Nephron (organoid): Measurements from ENCODE around the gene ZNF648.

ENCODE experiments used
- H3K27ac Mint-ChIP-seq, 3 experiments: 2 replicates each; pipeline ENCODE4 v1.8.0; 2020; ENCODE audit warnings: mixed read lengths in 3 of 3, mild to moderate bottlenecking in 2 of 3, moderate library complexity in 1 of 3
- H3K27me3 Mint-ChIP-seq: 2 replicates; pipeline ENCODE4 v1.8.0; 2021; ENCODE audit warnings: low read depth, mild to moderate bottlenecking, moderate library complexity, mixed read lengths
- H3K36me3 Mint-ChIP-seq: 2 replicates; pipeline ENCODE4 v1.8.0; 2020; ENCODE audit warnings: low read depth, mixed read lengths
- H3K4me1 Mint-ChIP-seq: 2 replicates; pipeline ENCODE4 v1.8.0; 2020; ENCODE audit warnings: mixed read lengths
- H3K4me3 Mint-ChIP-seq, 3 experiments: 2 replicates each; pipeline ENCODE4 v1.8.0; 2020; ENCODE audit warnings: mild to moderate bottlenecking in 3 of 3, mixed read lengths in 3 of 3, moderate library complexity in 2 of 3
- H3K9me3 Mint-ChIP-seq: 2 replicates; pipeline ENCODE4 v1.8.0; 2020; ENCODE audit warnings: mixed read lengths
- CTCF ChIP-seq, 3 experiments: fragments of 200-600 bp; sonication (generic); IDR thresholded peaks; one replicate each; pipeline ENCODE4 v1.5.0; 2021; ENCODE audit warnings: antibody characterized with exemption in 3 of 3; ENCODE audit not compliant: unreplicated experiment in 3 of 3

Gene ZNF648

GRCh38 chr1:182091083-182091482 is 29.6 kb upstream of the ZNF648 start:
- Mint-ChIP-seq H3K36me3 (no peaks in the 10 kb centered on the region), H3K9me3 (no peaks in the 10 kb centered on the region), H3K4me1 (no peaks in the 10 kb centered on the region), H3K4me3 (no peak overlapping the region), H3K27me3 (peaks cover 7% of the 10 kb centered on the region), H3K27ac (no peak overlapping the region)
- no peak for TF ChIP-seq CTCF (IDR thresholded peaks at IDR 0.05; ENCODE audit: unreplicated experiment in 3 of 3)

DNA sequence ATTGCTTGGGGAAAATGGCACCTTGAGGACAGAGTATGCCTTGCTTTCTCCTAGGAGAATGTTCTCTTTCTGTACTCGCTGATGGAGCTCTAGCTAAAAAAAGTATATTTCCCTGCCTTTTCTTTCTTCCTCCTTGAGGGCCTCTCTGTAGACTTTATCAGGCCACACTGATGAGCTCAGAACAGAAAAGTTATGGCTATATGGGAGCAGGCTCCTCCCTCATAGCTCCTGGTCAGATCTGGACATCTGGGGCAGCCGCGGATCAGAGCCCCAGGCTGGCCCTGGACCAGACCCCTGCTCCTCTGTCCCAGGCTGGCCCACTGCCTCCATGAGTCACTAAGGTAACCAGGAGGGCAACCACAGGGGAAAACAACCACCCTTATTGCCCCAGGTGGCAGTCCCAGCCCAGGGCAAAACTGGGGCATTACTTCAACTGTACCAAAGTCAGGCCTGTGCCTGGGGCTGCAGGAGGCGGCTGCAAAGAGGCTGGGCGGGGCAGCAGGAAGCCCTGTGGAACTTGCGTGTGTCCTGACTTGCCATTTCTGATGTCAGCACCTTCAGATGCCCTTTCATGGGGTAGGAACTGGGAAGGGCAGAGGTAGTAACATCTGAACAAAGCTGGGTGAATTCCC is 26.3 kb upstream of the ZNF648 start:
- Mint-ChIP-seq H3K36me3 (no peaks in the 10 kb centered on the region), H3K4me1 (peaks cover 8% of the 10 kb centered on the region), H3K9me3 (no peaks in the 10 kb centered on the region), H3K27me3 (peaks cover 5% of the 10 kb centered on the region), H3K4me3 (no peak overlapping the region), H3K27ac (peak overlapping the region in 1 of 3 experiments; percentile 69)
- TF ChIP-seq CTCF (IDR thresholded peaks at IDR 0.05; ENCODE audit: unreplicated experiment in 3 of 3) = no peak

DNA sequence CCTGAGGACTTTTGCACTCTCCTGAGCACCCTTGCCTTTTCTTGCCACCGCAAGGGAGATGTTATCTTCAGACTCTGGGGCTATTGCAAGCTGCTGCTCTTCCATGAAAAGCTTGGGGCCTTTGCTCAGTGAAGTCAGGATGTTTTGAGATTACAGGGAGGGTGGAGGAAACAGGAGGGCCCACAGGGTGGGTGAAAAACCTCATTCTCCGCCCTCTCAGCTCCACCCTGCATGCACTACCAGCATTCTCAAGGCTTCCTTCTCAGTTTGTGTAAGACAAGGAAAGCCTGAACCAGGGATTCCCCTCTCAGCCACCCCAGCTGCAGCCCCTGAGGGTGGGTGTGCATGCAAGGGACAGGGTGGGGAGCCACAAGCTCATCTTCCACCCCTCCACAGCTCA is 25.8 kb upstream of the ZNF648 start:
- Mint-ChIP-seq H3K9me3 (no peaks in the 10 kb centered on the region), H3K27ac (peak overlapping the region in 1 of 3 experiments; percentile 69), H3K27me3 (peaks cover 5% of the 10 kb centered on the region), H3K4me3 (no peak overlapping the region), H3K4me1 (peaks cover 8% of the 10 kb centered on the region), H3K36me3 (no peaks in the 10 kb centered on the region)
- no peak for TF ChIP-seq CTCF (IDR thresholded peaks at IDR 0.05; ENCODE audit: unreplicated experiment in 3 of 3)

DNA sequence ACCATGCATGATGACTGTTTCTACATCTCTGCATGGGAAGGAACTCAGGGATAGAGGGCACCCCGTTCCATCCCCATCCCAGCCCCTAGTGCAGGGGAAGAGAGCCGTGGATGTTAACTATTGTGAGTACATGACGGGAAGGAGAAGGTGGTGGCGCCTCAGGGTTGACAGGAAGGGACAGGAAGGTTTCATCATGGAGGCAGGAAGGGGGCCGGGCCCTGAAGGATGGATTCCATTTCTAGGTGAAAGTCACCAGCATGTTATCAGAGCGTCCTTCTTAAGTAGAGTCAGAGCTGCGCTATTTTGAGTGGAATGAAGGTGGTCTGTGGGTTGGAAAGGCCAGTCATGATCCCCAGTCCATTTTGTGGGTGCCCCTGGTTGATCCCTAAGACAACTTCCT is 25.1 kb upstream of the ZNF648 start:
- Mint-ChIP-seq H3K36me3 (no peaks in the 10 kb centered on the region), H3K4me3 (no peak overlapping the region), H3K4me1 (peaks cover 8% of the 10 kb centered on the region), H3K9me3 (no peaks in the 10 kb centered on the region), H3K27me3 (peaks cover 5% of the 10 kb centered on the region), H3K27ac (no peak overlapping the region)
- no peak for TF ChIP-seq CTCF (IDR thresholded peaks at IDR 0.05; ENCODE audit: unreplicated experiment in 3 of 3)

DNA sequence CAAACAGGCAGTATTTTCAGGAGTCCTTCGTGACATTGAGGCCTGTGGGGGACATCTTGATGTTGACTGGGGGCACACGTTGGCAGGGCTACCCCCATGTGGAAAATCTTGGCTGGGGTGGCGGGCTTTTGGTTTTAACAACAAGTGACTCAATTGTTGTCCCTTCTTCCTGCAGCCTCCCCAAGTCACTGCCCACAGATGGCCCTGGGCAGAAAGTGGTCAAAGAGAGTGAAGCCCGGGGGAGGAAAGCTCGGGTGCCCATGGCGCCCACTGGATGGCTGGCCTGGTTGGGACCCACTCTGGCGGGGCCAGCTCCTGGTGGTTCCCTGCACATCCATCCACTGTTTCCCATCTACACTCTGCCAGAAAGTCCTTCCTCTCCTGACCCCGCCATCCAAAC is 24.6 kb upstream of the ZNF648 start:
- Mint-ChIP-seq H3K4me3 (no peak overlapping the region), H3K27ac (no peak overlapping the region), H3K36me3 (no peaks in the 10 kb centered on the region), H3K9me3 (no peaks in the 10 kb centered on the region), H3K27me3 (peaks cover under 1% of the 10 kb centered on the region), H3K4me1 (peaks cover 8% of the 10 kb centered on the region)
- TF ChIP-seq CTCF (IDR thresholded peaks at IDR 0.05; ENCODE audit: unreplicated experiment in 3 of 3) = no peak

DNA sequence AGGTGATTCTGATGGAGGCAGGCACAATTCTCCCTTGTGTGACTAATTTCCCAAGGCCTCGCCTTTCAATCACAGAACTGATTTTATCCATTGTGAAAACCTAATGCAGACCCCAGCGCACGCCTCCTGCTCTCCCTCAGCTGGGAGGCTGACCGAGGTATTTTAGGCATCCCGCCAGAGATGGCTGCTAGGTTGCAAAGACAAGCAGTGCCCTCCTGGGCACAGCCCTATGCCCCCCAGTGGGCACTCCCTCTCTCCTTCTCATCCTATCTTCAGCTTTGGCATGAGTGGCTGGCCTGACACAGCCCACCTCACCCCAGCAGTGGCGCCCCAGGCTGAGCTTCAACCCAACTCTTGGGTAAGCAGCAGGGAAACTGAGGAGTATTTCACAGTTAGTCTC is 24.2 kb upstream of the ZNF648 start:
- Mint-ChIP-seq H3K9me3 (no peaks in the 10 kb centered on the region), H3K36me3 (no peaks in the 10 kb centered on the region), H3K4me3 (no peak overlapping the region), H3K4me1 (peaks cover 8% of the 10 kb centered on the region), H3K27me3 (no peaks in the 10 kb centered on the region), H3K27ac (no peak overlapping the region)
- no peak for TF ChIP-seq CTCF (IDR thresholded peaks at IDR 0.05; ENCODE audit: unreplicated experiment in 3 of 3)
